Activated T-cell treated with anti-CD3 and anti-CD28 coated beads, Interleukin-2, amount 50 U/mL, for 4 hours (primary cell): ENCODE measurements around the gene ASIC3. TPM values are rescaled to one million over a fixed set of nuclear protein-coding genes. Genes with fewer than 3 reads are reported as not detected.
"Not testable (repeated sequence)": the region's sequence is repeated elsewhere in the genome, so short reads cannot be mapped to it uniquely, and the experiment has no call there.

ENCODE experiments used
- ATAC-seq, 2 donors: fragments of 200-7000 bp; cut with Tn5 transposase; one replicate each; pipeline ENCODE4 v1.10.0; 2021
- DNase-seq: peaks from one replicate; pipeline ENCODE4 v3.0.0-alpha.2; 2020
- H3K27me3 Mint-ChIP-seq: one replicate; pipeline ENCODE4 v1.8.0; 2021; ENCODE audit warnings: low read depth, mixed read lengths
- H3K36me3 Mint-ChIP-seq: one replicate; pipeline ENCODE4 v1.8.0; 2022; ENCODE audit warnings: mixed read lengths; ENCODE audit not compliant: insufficient read depth
- H3K4me1 Mint-ChIP-seq: one replicate; pipeline ENCODE4 v1.8.0; 2021; ENCODE audit warnings: low read depth, mixed read lengths
- H3K4me3 Mint-ChIP-seq: one replicate; pipeline ENCODE4 v1.8.0; 2021; ENCODE audit warnings: mild to moderate bottlenecking, moderate library complexity, mixed read lengths
- H3K9me3 Mint-ChIP-seq: one replicate; pipeline ENCODE4 v1.8.0; 2021; ENCODE audit warnings: mixed read lengths
- total RNA-seq, 3 donors: library from RNA; stranded (reverse); gene quantifications; one replicate each; pipeline ENCODE4 v1.2.1, GENCODE V29; 2021

ASIC3 gene
- total RNA-seq, 3 donors from 2014 or later: 2.4 to 3.4 (median 3.3) TPM

- Mint-ChIP-seq H3K9me3 (no peaks in the 10 kb centered on the region), H3K4me1 (peaks cover 69% of the 10 kb centered on the region), H3K4me3 (peak overlapping the region; percentile 60), H3K36me3 (no peaks in the 10 kb centered on the region), H3K27me3 (no peaks in the 10 kb centered on the region)
- ATAC-seq: peak; percentile 4
- no peak for DNase-seq
Measured at GRCh38 chr7:151010307-151011096, 37.8 kb upstream of the ASIC3 start.

GRCh38 chr7:151011097-151011409, 37.3 kb upstream of the ASIC3 start:
- ATAC-seq (no peak), DNase-seq (no peak)
- Mint-ChIP-seq H3K36me3 (no peaks in the 10 kb centered on the region), H3K4me1 (peaks cover 71% of the 10 kb centered on the region), H3K27me3 (no peaks in the 10 kb centered on the region), H3K9me3 (no peaks in the 10 kb centered on the region), H3K4me3 (peak overlapping the region; percentile 60)

DNA sequence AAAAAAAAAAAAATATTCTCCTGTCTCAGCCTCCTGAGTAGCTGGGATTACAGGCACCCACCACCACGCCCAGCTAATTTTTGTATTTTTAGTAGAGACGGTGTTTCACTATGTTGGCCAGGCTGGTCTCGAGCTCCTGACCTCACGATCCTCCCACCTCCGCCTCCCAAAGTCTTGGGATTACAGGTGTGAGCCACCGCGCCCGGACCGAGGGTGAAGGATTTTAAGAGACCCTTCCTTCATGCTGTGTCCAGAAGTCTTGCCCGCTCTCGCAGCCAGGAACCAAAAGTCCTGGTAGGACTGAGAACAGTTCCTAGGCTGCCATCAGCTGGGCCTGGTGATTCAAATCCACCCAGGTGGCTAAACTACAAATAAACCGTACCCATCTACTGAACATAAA, 36.7 kb upstream of the ASIC3 start:
- H3K9me3 Mint-ChIP-seq, H3K27me3 Mint-ChIP-seq, DNase-seq, ATAC-seq, H3K36me3 Mint-ChIP-seq: not testable (repeated sequence)
- peaks cover 75% of the 10 kb centered on the region for H3K4me1 Mint-ChIP-seq
- peak overlapping the region; percentile 29 for H3K4me3 Mint-ChIP-seq

DNA sequence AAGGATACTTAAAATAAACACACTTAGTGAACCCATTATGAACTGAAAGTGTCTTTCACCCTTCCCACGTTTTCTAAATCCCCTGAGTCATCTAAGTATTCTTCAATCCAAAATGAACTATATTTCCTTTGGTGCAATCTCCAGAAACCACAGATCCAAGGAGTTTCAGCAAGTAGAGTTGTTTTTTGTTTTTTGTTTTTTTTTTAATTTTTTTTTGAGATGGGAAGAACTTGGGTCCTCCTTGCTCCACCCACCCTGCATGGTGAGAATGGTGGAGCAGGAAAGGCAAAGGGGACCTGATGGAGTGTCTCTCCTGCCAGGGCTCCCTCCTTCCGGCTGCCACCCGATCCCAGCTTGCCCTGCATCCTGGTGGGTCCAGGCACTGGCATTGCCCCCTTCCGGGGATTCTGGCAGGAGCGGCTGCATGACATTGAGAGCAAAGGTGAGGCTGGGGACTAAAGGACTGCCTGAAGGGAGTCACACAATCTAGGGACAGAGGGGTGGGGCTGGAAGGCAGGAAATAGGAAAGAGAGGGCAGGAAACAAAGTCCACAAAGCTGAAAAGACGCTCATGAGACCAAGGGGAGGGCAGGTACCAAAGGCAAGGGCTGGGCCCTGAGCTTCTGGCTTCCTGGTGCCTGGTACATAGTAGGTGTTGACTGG, 36.2 kb upstream of the ASIC3 start:
- H3K9me3 Mint-ChIP-seq: no peaks in the 10 kb centered on the region
- H3K36me3 Mint-ChIP-seq: no peaks in the 10 kb centered on the region
- H3K4me1 Mint-ChIP-seq: peaks cover 79% of the 10 kb centered on the region
- H3K27me3 Mint-ChIP-seq: no peaks in the 10 kb centered on the region
- ATAC-seq (no peak), DNase-seq (no peak)
- H3K4me3 Mint-ChIP-seq: peak overlapping the region; percentile 37

DNA sequence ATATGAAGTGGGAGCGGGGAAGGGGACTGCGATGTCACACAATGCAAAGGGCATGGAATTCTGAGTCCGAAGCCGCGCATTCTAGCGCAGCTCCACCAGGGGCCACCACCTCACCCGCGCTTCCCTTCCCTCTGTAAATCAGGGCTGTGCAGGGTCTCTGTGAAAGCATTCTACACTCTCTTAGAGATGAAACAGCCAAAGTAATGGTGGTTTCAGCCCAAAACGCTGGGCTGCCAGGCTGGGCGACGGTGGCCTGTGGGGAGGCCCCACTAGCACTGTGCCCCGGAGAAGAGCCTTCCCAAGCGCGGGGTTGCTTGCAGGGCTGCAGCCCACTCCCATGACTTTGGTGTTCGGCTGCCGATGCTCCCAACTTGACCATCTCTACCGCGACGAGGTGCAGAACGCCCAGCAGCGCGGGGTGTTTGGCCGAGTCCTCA, 35.4 kb upstream of the ASIC3 start:
- Mint-ChIP-seq H3K4me3 (peak overlapping the region; percentile 37), H3K4me1 (peaks cover 79% of the 10 kb centered on the region), H3K36me3 (no peaks in the 10 kb centered on the region), H3K27me3 (no peaks in the 10 kb centered on the region), H3K9me3 (no peaks in the 10 kb centered on the region)
- DNase-seq (no peak), ATAC-seq (no peak)

DNA sequence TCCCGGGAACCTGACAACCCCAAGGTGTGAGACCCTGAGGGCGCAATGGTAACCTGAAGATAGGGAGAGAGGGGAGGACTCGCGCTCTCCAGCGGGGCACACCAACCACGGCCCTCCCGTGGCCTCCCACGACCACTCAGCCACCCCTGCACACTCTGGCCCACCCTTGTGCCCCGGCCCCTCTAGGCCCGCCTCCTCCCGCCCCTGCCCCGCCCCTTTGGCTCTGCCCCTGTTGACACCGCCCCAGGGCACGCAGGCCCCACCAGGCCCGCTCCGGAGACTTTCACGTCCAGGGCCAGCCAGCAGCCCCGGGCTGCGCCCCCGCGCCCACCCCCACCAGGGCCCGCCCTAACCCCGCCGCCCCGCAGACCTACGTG, 35.0 kb upstream of the ASIC3 start:
- Mint-ChIP-seq H3K4me1 (peaks cover 79% of the 10 kb centered on the region), H3K36me3 (no peaks in the 10 kb centered on the region), H3K9me3 (no peaks in the 10 kb centered on the region), H3K27me3 (peaks cover 2% of the 10 kb centered on the region), H3K4me3 (no peak overlapping the region)
- peak; percentile 0 to 2 for ATAC-seq
- DNase-seq: no peak

DNA sequence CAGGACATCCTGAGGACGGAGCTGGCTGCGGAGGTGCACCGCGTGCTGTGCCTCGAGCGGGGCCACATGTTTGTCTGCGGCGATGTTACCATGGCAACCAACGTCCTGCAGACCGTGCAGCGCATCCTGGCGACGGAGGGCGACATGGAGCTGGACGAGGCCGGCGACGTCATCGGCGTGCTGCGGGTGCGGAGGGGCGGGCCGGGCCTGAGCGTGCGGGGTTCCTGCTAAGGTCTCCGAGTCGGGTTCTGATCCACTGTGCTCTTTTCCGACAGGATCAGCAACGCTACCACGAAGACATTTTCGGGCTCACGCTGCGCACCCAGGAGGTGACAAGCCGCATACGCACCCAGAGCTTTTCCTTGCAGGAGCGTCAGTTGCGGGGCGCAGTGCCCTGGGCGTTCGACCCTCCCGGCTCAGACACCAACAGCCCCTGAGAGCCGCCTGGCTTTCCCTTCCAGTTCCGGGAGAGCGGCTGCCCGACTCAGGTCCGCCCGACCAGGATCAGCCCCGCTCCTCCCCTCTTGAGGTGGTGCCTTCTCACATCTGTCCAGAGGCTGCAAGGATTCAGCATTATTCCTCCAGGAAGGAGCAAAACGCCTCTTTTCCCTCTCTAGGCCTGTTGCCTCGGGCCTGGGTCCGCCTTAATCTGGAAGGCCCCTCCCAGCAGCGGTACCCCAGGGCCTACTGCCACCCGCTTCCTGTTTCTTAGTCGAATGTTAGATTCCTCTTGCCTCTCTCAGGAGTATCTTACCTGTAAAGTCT, 34.4 kb upstream of the ASIC3 start:
- DNase-seq (peak; percentile 70), ATAC-seq (peak; percentile 45 to 46)
- Mint-ChIP-seq H3K36me3 (no peaks in the 10 kb centered on the region), H3K4me3 (peak overlapping the region; percentile 79), H3K4me1 (peaks cover 77% of the 10 kb centered on the region), H3K27me3 (peaks cover 3% of the 10 kb centered on the region), H3K9me3 (no peaks in the 10 kb centered on the region)

DNA sequence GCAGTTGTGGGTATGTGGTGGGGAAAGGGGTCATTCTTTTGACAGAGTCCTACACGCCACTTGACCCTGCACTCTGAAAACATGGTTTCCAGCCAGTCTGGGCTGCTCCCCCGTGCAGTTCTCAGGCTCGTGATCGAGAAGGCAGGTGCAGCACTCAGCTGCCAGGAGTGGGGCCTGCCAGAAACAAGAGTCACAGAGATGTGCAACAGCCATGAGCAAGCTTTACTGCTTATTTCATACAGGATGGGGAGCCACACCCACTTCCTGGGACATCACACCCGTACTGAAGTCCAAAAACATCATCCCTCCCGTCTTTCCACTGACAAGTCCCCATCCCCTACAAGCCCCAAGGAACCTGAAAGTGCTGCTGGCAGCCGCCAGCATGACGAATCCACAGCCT, 33.4 kb upstream of the ASIC3 start:
- Mint-ChIP-seq H3K9me3 (no peaks in the 10 kb centered on the region), H3K4me3 (peak overlapping the region; percentile 79), H3K27me3 (peaks cover 8% of the 10 kb centered on the region), H3K36me3 (no peaks in the 10 kb centered on the region), H3K4me1 (peaks cover 81% of the 10 kb centered on the region)
- ATAC-seq (no peak), DNase-seq (no peak)

DNA sequence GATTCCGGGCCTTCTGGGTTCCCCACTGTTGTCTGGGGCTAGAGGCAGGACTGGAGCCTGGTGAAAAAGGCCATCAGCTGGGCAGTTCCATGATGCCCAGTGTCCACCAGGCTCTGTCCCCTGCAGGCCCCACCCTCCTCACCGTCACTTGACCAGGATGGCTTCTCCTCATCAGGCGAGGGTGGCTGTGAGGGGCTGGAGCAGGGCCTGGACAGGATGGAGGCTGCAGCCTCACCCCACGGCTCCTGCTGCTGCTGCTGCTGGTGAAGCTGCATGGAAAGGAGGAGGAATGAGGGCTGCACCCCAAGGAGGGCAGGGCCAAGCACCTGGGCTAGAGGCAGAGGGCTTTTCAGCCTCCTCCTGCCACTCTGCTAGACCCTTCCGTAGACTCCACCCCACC, 32.4 kb upstream of the ASIC3 start:
- no peak for DNase-seq
- Mint-ChIP-seq H3K4me3 (no peak overlapping the region), H3K9me3 (no peaks in the 10 kb centered on the region), H3K4me1 (peaks cover 71% of the 10 kb centered on the region), H3K27me3 (peaks cover 17% of the 10 kb centered on the region), H3K36me3 (no peaks in the 10 kb centered on the region)
- no peak for ATAC-seq

GRCh38 chr7:151016505-151016904, 31.8 kb upstream of the ASIC3 start:
- H3K4me1 Mint-ChIP-seq: peaks cover 67% of the 10 kb centered on the region
- H3K4me3 Mint-ChIP-seq: no peak overlapping the region
- no peaks in the 10 kb centered on the region for H3K36me3 Mint-ChIP-seq
- no peaks in the 10 kb centered on the region for H3K9me3 Mint-ChIP-seq
- peaks cover 17% of the 10 kb centered on the region for H3K27me3 Mint-ChIP-seq
- ATAC-seq (no peak), DNase-seq (no peak)

- no peak overlapping the region for H3K4me3 Mint-ChIP-seq
- no peak for DNase-seq
- no peak for ATAC-seq
- peaks cover 17% of the 10 kb centered on the region for H3K27me3 Mint-ChIP-seq
- no peaks in the 10 kb centered on the region for H3K36me3 Mint-ChIP-seq
- H3K4me1 Mint-ChIP-seq: peaks cover 63% of the 10 kb centered on the region
- no peaks in the 10 kb centered on the region for H3K9me3 Mint-ChIP-seq
Measured at GRCh38 chr7:151016942-151017341, 31.4 kb upstream of the ASIC3 start.

DNA sequence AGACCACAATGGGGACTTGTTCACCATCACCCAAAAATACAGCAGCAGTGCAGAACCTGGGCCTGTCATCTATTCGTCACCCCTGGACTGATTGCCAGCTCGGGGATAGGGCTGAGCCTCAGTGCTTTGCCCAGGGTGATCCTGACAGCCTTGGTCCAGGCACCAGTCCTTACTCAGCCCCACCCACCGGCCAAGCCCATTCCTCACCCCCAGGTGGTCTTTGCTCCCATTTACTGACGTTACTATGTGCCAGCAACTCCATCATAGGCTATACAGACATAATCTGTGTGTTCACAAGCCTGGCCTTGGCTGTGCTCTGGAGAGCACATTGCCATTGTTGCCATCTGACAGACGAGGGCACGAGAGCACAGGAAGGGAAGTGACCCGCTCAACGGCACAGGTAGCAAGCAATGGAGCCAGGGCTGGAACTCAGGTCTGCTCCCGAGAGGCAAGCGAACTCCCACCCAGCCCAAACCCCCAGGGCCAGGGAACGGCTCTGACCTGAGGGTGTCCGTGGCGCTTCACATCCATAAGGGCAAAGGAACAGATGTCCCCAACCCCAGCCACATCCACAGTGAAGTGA, 30.9 kb upstream of the ASIC3 start:
- Mint-ChIP-seq H3K36me3 (no peaks in the 10 kb centered on the region), H3K4me1 (peaks cover 58% of the 10 kb centered on the region), H3K4me3 (peak overlapping the region; percentile 82), H3K27me3 (peaks cover 17% of the 10 kb centered on the region), H3K9me3 (no peaks in the 10 kb centered on the region)
- no peak for ATAC-seq
- DNase-seq: no peak

DNA sequence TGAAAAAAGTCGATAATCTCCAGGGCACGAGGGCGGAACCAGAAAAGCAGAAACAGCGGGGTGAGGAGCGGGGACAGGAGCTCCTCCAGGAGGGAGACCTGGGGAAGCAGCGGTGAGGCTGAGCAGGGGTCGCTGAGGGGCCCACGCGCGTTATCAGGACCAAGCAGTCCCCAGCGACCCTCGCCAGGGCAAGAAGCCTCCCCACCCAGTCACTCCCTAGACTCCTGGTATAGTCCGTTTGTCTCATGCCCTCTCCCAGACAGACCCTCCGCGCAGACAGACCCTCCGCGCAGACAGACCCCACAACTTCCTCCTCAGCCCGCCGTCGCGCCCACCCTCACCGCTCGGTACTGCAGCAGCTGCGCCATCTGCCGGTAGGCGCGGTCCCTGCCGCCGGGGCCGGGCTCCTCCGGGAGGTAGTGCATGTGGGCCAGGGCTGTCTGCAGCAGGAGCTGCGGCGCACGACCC, 30.3 kb upstream of the ASIC3 start:
- peaks cover 52% of the 10 kb centered on the region for H3K4me1 Mint-ChIP-seq
- peak; percentile 72 to 77 for ATAC-seq

GRCh38 chr7:151018421-151019129, 29.8 kb upstream of the ASIC3 start:
- Mint-ChIP-seq H3K4me1 (peaks cover 49% of the 10 kb centered on the region), H3K36me3 (no peaks in the 10 kb centered on the region), H3K4me3 (peak overlapping the region; percentile 82), H3K27me3 (peaks cover 20% of the 10 kb centered on the region), H3K9me3 (no peaks in the 10 kb centered on the region)
- ATAC-seq (peak; percentile 58 to 64), DNase-seq (no peak)

More for the DNA sequence above, 30.3 kb upstream of the ASIC3 start:
- peak; percentile 81 for DNase-seq
- Mint-ChIP-seq H3K27me3 (peaks cover 20% of the 10 kb centered on the region), H3K4me3 (peak overlapping the region; percentile 82), H3K9me3 (no peaks in the 10 kb centered on the region), H3K36me3 (no peaks in the 10 kb centered on the region)
